HepG2 (cell line): Measurements from ENCODE around the gene CHRD. TPM values are rescaled to one million over a fixed set of nuclear protein-coding genes. Genes with fewer than 3 reads are reported as not detected.

Experiments
- ATAC-seq: fragments of 200-7000 bp; cut with Tn5 transposase; 3 replicates; pipeline ENCODE4 v1.9.1; 2020; ENCODE audit warnings: mild to moderate bottlenecking, moderate library complexity
- BruUV-seq: library from RNA; stranded (reverse); fragments of 400-500 nt; replicated peaks from 2 replicates; lab custom pipeline; 2021; lab: Mats Ljungman, UMichigan
- CTCF ChIA-PET: fragments of 300-600 bp; formaldehyde crosslinking; extraction: SDS; loops from one replicate; lab custom pipeline; 2021; ENCODE audit warnings: low total read pairs, inconsistent platforms, low intra/inter-chr PET ratio; lab: Yijun Ruan, JAX
- POLR2A ChIA-PET: fragments of 350-600 bp; sonication (Branson Sonifier 250); formaldehyde crosslinking; loops from one replicate; lab custom pipeline; 2020; ENCODE audit warnings: antibody characterized with exemption, inconsistent platforms; lab: Yijun Ruan, JAX
- DNase-seq: peaks from one replicate; pipeline ENCODE4 v3.0.0-alpha.2; 2015; ENCODE audit warnings: low spot score
- FAIRE-seq: peaks from 3 replicates; lab custom pipeline; 2011; peaks lifted over from hg19 to GRCh38; lab: Jason Lieb, UNC
- H2AFZ ChIP-seq: one replicate; pipeline ENCODE4 v1.6.1; 2011; ENCODE audit warnings: low read length, inconsistent platforms
- H3K27ac ChIP-seq: fragments of 300-600 bp; 3 replicates; pipeline ENCODE4 v1.8.0; 2011; ENCODE audit warnings: mixed run types, mild to moderate bottlenecking, mixed read lengths, low read length, inconsistent platforms; ENCODE audit not compliant: insufficient read depth; ENCODE audit errors: extremely low read length
- H3K27me3 ChIP-seq, 2 experiments: fragments of 200-600 bp in 1 of 2; 2 replicates in 1 of 2; 3 replicates in 1 of 2; pipeline versions ENCODE4 v1.6.0 to v1.8.0; 2011; ENCODE audit warnings: low read length in 2 of 2, mild to moderate bottlenecking in 2 of 2, moderate library complexity in 2 of 2, inconsistent platforms in 1 of 2; ENCODE audit not compliant: insufficient read depth in 2 of 2, control insufficient read depth in 1 of 2
- H3K36me3 ChIP-seq, 2 experiments: fragments of 200-600 bp in 1 of 2; replicated peaks in 1 of 2; 2 replicates in 1 of 2; 3 replicates in 1 of 2; pipeline versions ENCODE4 v1.5.1 to v1.8.0; 2011; ENCODE audit warnings: low read length in 2 of 2, inconsistent platforms in 1 of 2; ENCODE audit not compliant: insufficient read depth in 2 of 2, control insufficient read depth in 1 of 2
- H3K4me1 ChIP-seq: 2 replicates; pipeline ENCODE4 v1.5.1; 2012; ENCODE audit warnings: low read length, inconsistent platforms; ENCODE audit not compliant: insufficient read depth
- H3K4me2 ChIP-seq: 2 replicates; pipeline ENCODE4 v1.6.0; 2011; ENCODE audit warnings: low read depth, low read length, inconsistent platforms
- H3K4me3 ChIP-seq, 3 experiments: fragments of 200-600 bp in 1 of 3; sonication (generic), shearing (Covaris generic) in 1 of 3; replicated peaks in 1 of 3; 2 replicates each; pipeline ENCODE4 v1.5.1; 2011 to 2016; ENCODE audit warnings: low read length in 3 of 3, inconsistent platforms in 2 of 3, low read depth in 2 of 3, mild to moderate bottlenecking in 2 of 3, control low read depth in 1 of 3, mixed read lengths in 1 of 3; ENCODE audit not compliant: insufficient read depth in 1 of 3
- H3K79me2 ChIP-seq: one replicate; pipeline ENCODE4 v1.6.1; 2011; ENCODE audit warnings: low read length, inconsistent platforms; ENCODE audit not compliant: insufficient read depth
- H3K9ac ChIP-seq: 2 replicates; pipeline ENCODE4 v1.6.0; 2011; ENCODE audit warnings: mild to moderate bottlenecking, low read depth, low read length, inconsistent platforms; ENCODE audit not compliant: insufficient read depth
- H3K9me3 ChIP-seq: 2 replicates; pipeline ENCODE4 v1.5.1; 2012; ENCODE audit warnings: mild to moderate bottlenecking, low read length
- H4K20me1 ChIP-seq: 2 replicates; pipeline ENCODE4 v1.6.0; 2011; ENCODE audit warnings: inconsistent platforms, mild to moderate bottlenecking, low read length, moderate library complexity; ENCODE audit not compliant: insufficient read depth
- ATF5 ChIP-seq: sonication (generic); formaldehyde crosslinking; IDR thresholded peaks from 2 replicates; pipeline ENCODE4 v1.4.0; 2020; ENCODE audit warnings: mild to moderate bottlenecking, low read depth, missing genetic modification reagents
- E2F2 ChIP-seq: sonication (generic); formaldehyde crosslinking; IDR thresholded peaks from 2 replicates; pipeline ENCODE4 v1.4.0; 2020; ENCODE audit warnings: missing genetic modification reagents, borderline replicate concordance
- ELK4 ChIP-seq: sonication (generic); formaldehyde crosslinking; IDR thresholded peaks from 2 replicates; pipeline ENCODE4 v1.9.0; 2021; ENCODE audit warnings: missing genetic modification reagents, borderline replicate concordance
- FOXA1 ChIP-seq, 2 experiments: fragments of 450-650 bp in 1 of 2; sonication (generic) in 1 of 2; formaldehyde crosslinking in 1 of 2; IDR thresholded peaks; 2 replicates each; pipeline versions ENCODE4 v1.4.0 to v1.6.1; 2016 to 2020; ENCODE audit warnings: missing genetic modification reagents in 1 of 2
- HNF4A ChIP-seq: sonication (generic); formaldehyde crosslinking; IDR thresholded peaks from 2 replicates; pipeline ENCODE4 v1.4.0; 2020; ENCODE audit warnings: missing genetic modification reagents
- MATR3 ChIP-seq: sonication (generic); formaldehyde crosslinking; IDR thresholded peaks from 2 replicates; pipeline ENCODE4 v1.4.0; 2020; ENCODE audit warnings: missing genetic modification reagents
- PHF8 ChIP-seq: sonication (generic); formaldehyde crosslinking; IDR thresholded peaks from 2 replicates; pipeline ENCODE4 v1.5.0; 2020; ENCODE audit warnings: missing genetic modification reagents
- PLSCR1 ChIP-seq: sonication (generic); formaldehyde crosslinking; IDR thresholded peaks from 2 replicates; pipeline ENCODE4 v1.5.0; 2020; ENCODE audit warnings: missing genetic modification reagents, mild to moderate bottlenecking, borderline replicate concordance
- RARA ChIP-seq: IDR thresholded peaks from 2 replicates; pipeline ENCODE4 v1.6.1; 2016; ENCODE audit warnings: missing genetic modification reagents, missing compliant biosample characterization
- THAP9 ChIP-seq: sonication (generic); formaldehyde crosslinking; IDR thresholded peaks from 2 replicates; pipeline ENCODE4; 2020; ENCODE audit warnings: missing genetic modification reagents, mild to moderate bottlenecking, borderline replicate concordance
- ZNF143 ChIP-seq: sonication (generic); formaldehyde crosslinking; IDR thresholded peaks from 2 replicates; pipeline ENCODE4 v1.4.0; 2020; ENCODE audit warnings: missing genetic modification reagents
- ZNF224 ChIP-seq: sonication (generic); formaldehyde crosslinking; IDR thresholded peaks from 2 replicates; pipeline ENCODE4 v1.5.0; 2020; ENCODE audit warnings: mild to moderate bottlenecking, missing genetic modification reagents
- ZNF546 ChIP-seq: sonication (generic); formaldehyde crosslinking; conservative IDR thresholded peaks from 2 replicates; pipeline ENCODE4 v1.8.1; 2023; ENCODE audit warnings: mild to moderate bottlenecking, missing genetic modification reagents
- ZNF644 ChIP-seq: IDR thresholded peaks from 2 replicates; pipeline ENCODE4 v1.6.1; 2016; ENCODE audit warnings: low read depth
- ZNF709 ChIP-seq: sonication (generic); formaldehyde crosslinking; IDR thresholded peaks from 2 replicates; pipeline ENCODE4 v1.5.0; 2020; ENCODE audit warnings: mild to moderate bottlenecking, missing genetic modification reagents
- ZNF777 ChIP-seq: sonication (generic); formaldehyde crosslinking; IDR thresholded peaks from 2 replicates; pipeline ENCODE4 v1.4.0; 2020; ENCODE audit warnings: missing genetic modification reagents
- WGBS: methylation state at CpG from one replicate; pipeline ENCODE4 v1.1.6; 2017; ENCODE audit warnings: low lambda C conversion rate; 5-methylcytosine and 5-hydroxymethylcytosine counted together
- in situ Hi-C: cut with HindIII; loops from 2 replicates; pipeline ENCODE4 v1.10.0; 2017; ENCODE audit warnings: low pct_unique_long_range_greater_than_20kb; ENCODE audit not compliant: extremely low pct_ligation_motif_present
- intact Hi-C: fragments of 100-400 bp; cut with micrococcal nuclease; formaldehyde crosslinking; loops from one replicate; pipeline ENCODE4 v1.10.0; 2022; ENCODE audit not compliant: unreplicated experiment
- polyA plus RNA-seq, 8 experiments: library from polyadenylated mRNA; depleted of rRNA in 3 of 8; stranded (reverse) in 7 of 8; unstranded in 1 of 8; fragments of >200 nt; fragmentation: Illumina TruSeq in 4 of 8; extraction: Trizol in 4 of 8; gene quantifications; 2 replicates each; pipeline versions ENCODE4 v1.2.1 to v1.2.3, GENCODE V29; 2011 to 2016; ENCODE audit warnings: low read depth in 4 of 8, missing spikeins in 1 of 8, mixed read lengths in 1 of 8; ENCODE audit not compliant: insufficient read depth in 1 of 8
- total RNA-seq, 5 experiments: library from RNA; depleted of rRNA; stranded (reverse); fragments of >200 nt; fragmentation: Illumina TruSeq; extraction: Trizol; gene quantifications; 2 replicates each; pipeline ENCODE4 v1.2.3, GENCODE V29; 2016; ENCODE audit warnings: low read depth in 1 of 5

Gene CHRD
- total and polyA plus RNA-seq, 2 of the 13 experiments (the other 11 are each of a cell fraction or from before 2014, with no cell fraction given): 22.2 to 35.2 TPM

GRCh38 chr3:184336547-184337398 is 43.1 kb upstream of the CHRD start:
- ChIA-PET CTCF (no interaction called here), POLR2A (interaction anchor here (0.7 to 1.9 kb wide), 7 partner anchors 9 to 181 kb away, joined by 3 to 10 read pairs (median 5); partner anchors contain the start of genes CLCN2, DVL3 and POLR2H)
- in situ Hi-C loops (no loop called here), intact Hi-C loops (no loop called here)
- H3K9ac ChIP-seq: peak overlapping the region; percentile 91
- peak; percentile 49 for ATAC-seq
- no TSS peak for BruUV-seq
- peaks cover 16% of the 10 kb centered on the region for H3K79me2 ChIP-seq
- H3K27me3 ChIP-seq: no peaks in the 10 kb centered on the region; a peak in 1 of 5 replicates
- peak overlapping the region; percentile 67 to 94 (median 80) for H3K4me3 ChIP-seq
- peak overlapping the region; percentile 84 for H3K27ac ChIP-seq
- peaks cover 19% of the 10 kb centered on the region; the same call in 1 of the 2 replicates for H4K20me1 ChIP-seq
- H3K36me3 ChIP-seq: peaks cover 18 to 36% of the 10 kb centered on the region in 2 experiments
- H2AFZ ChIP-seq: no peak overlapping the region
- peak overlapping the region; percentile 94 for H3K4me2 ChIP-seq
- H3K4me1 ChIP-seq: peaks cover 18% of the 10 kb centered on the region
- peak; percentile 62 for DNase-seq
- no peaks in the 10 kb centered on the region for H3K9me3 ChIP-seq
- 4% methylated on average over 15 of the region's 17 CpGs for WGBS
- FAIRE-seq: peak; percentile 89
- no peak for TF ChIP-seq ELK4 (CRISPR knock-in tag)
- 0 out of 2 replicates have a peak, but pooled peaks have one; percentile 19 for TF ChIP-seq THAP9 (CRISPR knock-in tag)
- TF ChIP-seq MATR3 (CRISPR knock-in tag): no peak
- no peak for TF ChIP-seq PLSCR1 (CRISPR knock-in tag)
- TF ChIP-seq RARA: 0 out of 2 replicates have a peak, but pooled peaks have one; percentile 4
- TF ChIP-seq HNF4A (CRISPR knock-in tag): no peak
- no peak for TF ChIP-seq E2F2 (CRISPR knock-in tag)
- TF ChIP-seq ZNF709: no peak
- TF ChIP-seq ATF5: no peak
- TF ChIP-seq ZNF644 (CRISPR knock-in tag): no peak
- TF ChIP-seq ZNF143 (CRISPR knock-in tag): peak; percentile 89
- TF ChIP-seq FOXA1 (IDR thresholded peaks at IDR 0.05): no peak
- TF ChIP-seq FOXA1 (CRISPR knock-in tag; IDR thresholded peaks at IDR 0.05): no peak
- peak; percentile 64 for TF ChIP-seq PHF8
- no peak for TF ChIP-seq ZNF546 (CRISPR knock-in tag)
- TF ChIP-seq ZNF777: 0 out of 2 replicates have a peak, but pooled peaks have one; percentile 31
- no peak for TF ChIP-seq ZNF224 (CRISPR knock-in tag)
